ENCODE measurements around the gene PRKCE. TPM values are rescaled to one million over a fixed set of nuclear protein-coding genes. Genes with fewer than 3 reads are reported as not detected.

The PRKCE gene
- total RNA-seq, 1 experiment from 2014 or later = 2.4 TPM

- no peak overlapping the region for H3K27ac ChIP-seq (ENCODE audit: low read depth, low read length, poor library complexity, severe bottlenecking)
- H3K9me3 ChIP-seq (ENCODE audit: low read depth, low read length, poor library complexity, severe bottlenecking) = peaks cover 8% of the 10 kb centered on the region
- no peak overlapping the region for H3K4me3 ChIP-seq (ENCODE audit: low read depth, low read length, poor library complexity, severe bottlenecking)
- no peak for DNase-seq (ENCODE audit: low spot score)
- intact Hi-C loops (cut with micrococcal nuclease; ENCODE audit: unreplicated experiment) = no loop called here
- BruUV-seq (replicated peaks) = no TSS peak
- no peaks in the 10 kb centered on the region for H3K27me3 ChIP-seq (replicated peaks; ENCODE audit: insufficient read depth, low read depth, low read length, poor library complexity)
- POLR2A ChIA-PET (ENCODE audit: low non-redundant PET) = no interaction called here
- H3K36me3 ChIP-seq (ENCODE audit: insufficient read depth, low read length, poor library complexity, severe bottlenecking) = no peaks in the 10 kb centered on the region
- H3K4me1 ChIP-seq (ENCODE audit: insufficient read depth, low read length, poor library complexity, severe bottlenecking) = no peaks in the 10 kb centered on the region
- CTCF ChIA-PET = no interaction called here
- no peak for TF ChIP-seq EZH2 (IDR thresholded peaks at IDR 0.05; ENCODE audit: borderline replicate concordance, low read depth, low read length, poor library complexity, severe bottlenecking)
- TF ChIP-seq, protein P1, sequence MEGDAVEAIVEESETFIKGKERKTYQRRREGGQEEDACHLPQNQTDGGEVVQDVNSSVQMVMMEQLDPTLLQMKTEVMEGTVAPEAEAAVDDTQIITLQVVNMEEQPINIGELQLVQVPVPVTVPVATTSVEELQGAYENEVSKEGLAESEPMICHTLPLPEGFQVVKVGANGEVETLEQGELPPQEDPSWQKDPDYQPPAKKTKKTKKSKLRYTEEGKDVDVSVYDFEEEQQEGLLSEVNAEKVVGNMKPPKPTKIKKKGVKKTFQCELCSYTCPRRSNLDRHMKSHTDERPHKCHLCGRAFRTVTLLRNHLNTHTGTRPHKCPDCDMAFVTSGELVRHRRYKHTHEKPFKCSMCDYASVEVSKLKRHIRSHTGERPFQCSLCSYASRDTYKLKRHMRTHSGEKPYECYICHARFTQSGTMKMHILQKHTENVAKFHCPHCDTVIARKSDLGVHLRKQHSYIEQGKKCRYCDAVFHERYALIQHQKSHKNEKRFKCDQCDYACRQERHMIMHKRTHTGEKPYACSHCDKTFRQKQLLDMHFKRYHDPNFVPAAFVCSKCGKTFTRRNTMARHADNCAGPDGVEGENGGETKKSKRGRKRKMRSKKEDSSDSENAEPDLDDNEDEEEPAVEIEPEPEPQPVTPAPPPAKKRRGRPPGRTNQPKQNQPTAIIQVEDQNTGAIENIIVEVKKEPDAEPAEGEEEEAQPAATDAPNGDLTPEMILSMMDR (conservative IDR thresholded peaks at IDR 0.05; ENCODE audit: low read depth, low read length) = no peak
Observed at GRCh38 chr2:45879936-45880335, 228.5 kb downstream of the PRKCE start.

- TF ChIP-seq EZH2 (IDR thresholded peaks at IDR 0.05; ENCODE audit: borderline replicate concordance, low read depth, low read length, poor library complexity, severe bottlenecking) = no peak
- TF ChIP-seq, protein P1 (conservative IDR thresholded peaks at IDR 0.05; ENCODE audit: low read depth, low read length) = no peak
- Histone ChIP-seq H3K4me3 (ENCODE audit: low read depth, low read length, poor library complexity, severe bottlenecking) (no peak overlapping the region), H3K4me1 (ENCODE audit: insufficient read depth, low read length, poor library complexity, severe bottlenecking) (no peaks in the 10 kb centered on the region), H3K27me3 (replicated peaks; ENCODE audit: insufficient read depth, low read depth, low read length, poor library complexity) (no peaks in the 10 kb centered on the region), H3K27ac (ENCODE audit: low read depth, low read length, poor library complexity, severe bottlenecking) (no peak overlapping the region), H3K9me3 (ENCODE audit: low read depth, low read length, poor library complexity, severe bottlenecking) (no peaks in the 10 kb centered on the region), H3K36me3 (ENCODE audit: insufficient read depth, low read length, poor library complexity, severe bottlenecking) (no peaks in the 10 kb centered on the region)
- CTCF ChIA-PET = no interaction called here
- intact Hi-C loops (cut with micrococcal nuclease; ENCODE audit: unreplicated experiment) = no loop called here
- DNase-seq (ENCODE audit: low spot score) = no peak
- no TSS peak for BruUV-seq (replicated peaks)
- POLR2A ChIA-PET (ENCODE audit: low non-redundant PET) = no interaction called here
Observed at GRCh38 chr2:45881970-45882581, 230.6 kb downstream of the PRKCE start.

- Histone ChIP-seq H3K4me3 (ENCODE audit: low read depth, low read length, poor library complexity, severe bottlenecking) (no peak overlapping the region), H3K9me3 (ENCODE audit: low read depth, low read length, poor library complexity, severe bottlenecking) (no peaks in the 10 kb centered on the region), H3K27ac (ENCODE audit: low read depth, low read length, poor library complexity, severe bottlenecking) (no peak overlapping the region), H3K4me1 (ENCODE audit: insufficient read depth, low read length, poor library complexity, severe bottlenecking) (no peaks in the 10 kb centered on the region), H3K27me3 (replicated peaks; ENCODE audit: insufficient read depth, low read depth, low read length, poor library complexity) (no peaks in the 10 kb centered on the region), H3K36me3 (ENCODE audit: insufficient read depth, low read length, poor library complexity, severe bottlenecking) (no peaks in the 10 kb centered on the region)
- intact Hi-C loops (cut with micrococcal nuclease; ENCODE audit: unreplicated experiment) = no loop called here
- no TSS peak for BruUV-seq (replicated peaks)
- POLR2A ChIA-PET (ENCODE audit: low non-redundant PET) = no interaction called here
- no peak for DNase-seq (ENCODE audit: low spot score)
- CTCF ChIA-PET = no interaction called here
- TF ChIP-seq, protein P1 (conservative IDR thresholded peaks at IDR 0.05; ENCODE audit: low read depth, low read length) = no peak
- no peak for TF ChIP-seq EZH2 (IDR thresholded peaks at IDR 0.05; ENCODE audit: borderline replicate concordance, low read depth, low read length, poor library complexity, severe bottlenecking)
Observed at GRCh38 chr2:45882707-45883602, 231.5 kb downstream of the PRKCE start.
